Stimulated activated naive B cell treated with anti-CD40 and anti-IgM and Interleukin-4, amounts not matched to agents 10 μg/mL and 1 μg/mL and 100 μg/mL, for 72 hours (primary cell): ENCODE results near the gene R3HDML.

ENCODE experiments used
- ATAC-seq, 2 donors: fragments of 150-1000 bp; cut with Tn5 transposase; replicated peaks; 2 replicates each; pipeline ENCODE4 v1.10.0; 2021; ENCODE audit warnings: moderate library complexity in 1 of 2
- DNase-seq: peaks from one replicate; pipeline ENCODE4 v3.0.0; 2021
- H3K27ac Mint-ChIP-seq: one replicate; pipeline ENCODE4 v1.8.0; 2022; ENCODE audit warnings: mild to moderate bottlenecking, mixed read lengths
- H3K27me3 Mint-ChIP-seq, 2 donors: one replicate each; pipeline ENCODE4 v1.8.0; 2022; ENCODE audit warnings: mixed read lengths in 2 of 2
- H3K36me3 Mint-ChIP-seq, 2 donors: one replicate each; pipeline ENCODE4 v1.8.0; 2022; ENCODE audit warnings: mixed read lengths in 2 of 2, mild to moderate bottlenecking in 1 of 2
- H3K4me1 Mint-ChIP-seq, 2 donors: one replicate each; pipeline ENCODE4 v1.8.0; 2022; ENCODE audit warnings: mixed read lengths in 2 of 2, mild to moderate bottlenecking in 1 of 2
- H3K4me3 Mint-ChIP-seq, 2 donors: one replicate each; pipeline ENCODE4 v1.8.0; 2022; ENCODE audit warnings: mild to moderate bottlenecking in 2 of 2, mixed read lengths in 2 of 2, moderate library complexity in 1 of 2
- H3K9me3 Mint-ChIP-seq, 2 donors: one replicate each; pipeline ENCODE4 v1.8.0; 2022; ENCODE audit warnings: mixed read lengths in 2 of 2, mild to moderate bottlenecking in 1 of 2

Gene R3HDML

GRCh38 chr20:44394452-44394701, 57.5 kb downstream of the R3HDML start:
- Mint-ChIP-seq H3K9me3 (no peaks in the 10 kb centered on the region), H3K27ac (no peak overlapping the region), H3K4me3 (no peak overlapping the region), H3K36me3 (no peaks in the 10 kb centered on the region), H3K27me3 (peaks cover 24 to 35% of the 10 kb centered on the region in 2 donors), H3K4me1 (no peaks in the 10 kb centered on the region)
- DNase-seq = no peak
- no peak for ATAC-seq

GRCh38 chr20:44394702-44395460, 58.0 kb downstream of the R3HDML start:
- H3K27me3 Mint-ChIP-seq = peaks cover 24 to 35% of the 10 kb centered on the region in 2 donors
- ATAC-seq = no peak

GRCh38 chr20:44395461-44396340, 58.9 kb downstream of the R3HDML start:
- H3K4me1 Mint-ChIP-seq = no peaks in the 10 kb centered on the region
- H3K27ac Mint-ChIP-seq = no peak overlapping the region
- H3K4me3 Mint-ChIP-seq = no peak overlapping the region
- ATAC-seq (no peak), DNase-seq (no peak)
- no peaks in the 10 kb centered on the region for H3K36me3 Mint-ChIP-seq
- H3K9me3 Mint-ChIP-seq = no peaks in the 10 kb centered on the region
- peaks cover 30 to 37% of the 10 kb centered on the region in 2 donors for H3K27me3 Mint-ChIP-seq

More at GRCh38 chr20:44394702-44395460, 58.0 kb downstream of the R3HDML start:
- Mint-ChIP-seq H3K36me3 (no peaks in the 10 kb centered on the region), H3K9me3 (no peaks in the 10 kb centered on the region), H3K4me1 (no peaks in the 10 kb centered on the region), H3K27ac (no peak overlapping the region), H3K4me3 (no peak overlapping the region)
- no peak for DNase-seq

- H3K9me3 Mint-ChIP-seq = no peaks in the 10 kb centered on the region
- H3K36me3 Mint-ChIP-seq = no peaks in the 10 kb centered on the region
- H3K4me1 Mint-ChIP-seq = no peaks in the 10 kb centered on the region
- ATAC-seq = no peak
- H3K27ac Mint-ChIP-seq = no peak overlapping the region
- peaks cover 25 to 35% of the 10 kb centered on the region in 2 donors for H3K27me3 Mint-ChIP-seq
- no peak overlapping the region for H3K4me3 Mint-ChIP-seq
- DNase-seq = no peak
Measured at GRCh38 chr20:44396369-44397130, 59.7 kb downstream of the R3HDML start.

GRCh38 chr20:44398335-44398734, 61.5 kb downstream of the R3HDML start:
- no peaks in the 10 kb centered on the region for H3K36me3 Mint-ChIP-seq
- H3K27me3 Mint-ChIP-seq = peaks cover 32 to 40% of the 10 kb centered on the region in 2 donors
- ATAC-seq = no peak
- H3K9me3 Mint-ChIP-seq = no peaks in the 10 kb centered on the region
- no peak for DNase-seq
- no peak overlapping the region for H3K27ac Mint-ChIP-seq
- H3K4me3 Mint-ChIP-seq = no peak overlapping the region
- H3K4me1 Mint-ChIP-seq = no peaks in the 10 kb centered on the region

GRCh38 chr20:44399446-44399845, 62.6 kb downstream of the R3HDML start:
- Mint-ChIP-seq H3K36me3 (no peaks in the 10 kb centered on the region), H3K4me1 (no peaks in the 10 kb centered on the region), H3K27ac (no peak overlapping the region), H3K4me3 (no peak overlapping the region), H3K27me3 (peaks cover 32 to 40% of the 10 kb centered on the region in 2 donors), H3K9me3 (no peaks in the 10 kb centered on the region)
- ATAC-seq (no peak), DNase-seq (no peak)

- DNase-seq (no peak), ATAC-seq (no peak)
- H3K4me1 Mint-ChIP-seq = no peaks in the 10 kb centered on the region
- no peaks in the 10 kb centered on the region for H3K9me3 Mint-ChIP-seq
- H3K27me3 Mint-ChIP-seq = peaks cover 28 to 31% of the 10 kb centered on the region in 2 donors
- H3K27ac Mint-ChIP-seq = no peak overlapping the region
- H3K36me3 Mint-ChIP-seq = no peaks in the 10 kb centered on the region
- H3K4me3 Mint-ChIP-seq = no peak overlapping the region
Measured at GRCh38 chr20:44400671-44400969, 63.8 kb downstream of the R3HDML start.
